GM18498 (cell line): Measurements from ENCODE around the gene PARP2.
"Not testable (repeated sequence)": the region's sequence is repeated elsewhere in the genome, so short reads cannot be mapped to it uniquely, and the experiment has no call there.

Experiments
- ATAC-seq: cut with Tn5 transposase; IDR thresholded peaks from one replicate; pipeline ENCODE4 v1.9.1; 2021; ENCODE audit warnings: mild to moderate bottlenecking, moderate library complexity; ENCODE audit not compliant: unreplicated experiment

PARP2 gene

GRCh38 chr14:20345366-20345765, 1.9 kb downstream of the PARP2 start:
- ATAC-seq = no peak

- no peak for ATAC-seq
Observed at GRCh38 chr14:20346713-20347112, 3.3 kb downstream of the PARP2 start.

- no peak for ATAC-seq
Observed at GRCh38 chr14:20347747-20348146, 4.3 kb downstream of the PARP2 start.

GRCh38 chr14:20350282-20350681, 6.8 kb downstream of the PARP2 start:
- no peak for ATAC-seq

GRCh38 chr14:20350860-20351259, 7.4 kb downstream of the PARP2 start:
- no peak for ATAC-seq

- no peak for ATAC-seq
Observed at GRCh38 chr14:20356422-20356821, 13.0 kb downstream of the PARP2 start.

- not testable (repeated sequence) for ATAC-seq
Observed at GRCh38 chr14:20358474-20358873, 15.0 kb downstream of the PARP2 start.

GRCh38 chr14:20365928-20366327, 22.5 kb downstream of the PARP2 start:
- no peak for ATAC-seq

GRCh38 chr14:20372796-20373195, 29.4 kb downstream of the PARP2 start:
- ATAC-seq = no peak

- no peak for ATAC-seq
Observed at GRCh38 chr14:20375471-20375870, 32.0 kb downstream of the PARP2 start.

GRCh38 chr14:20376071-20376588, 32.7 kb downstream of the PARP2 start:
- no peak for ATAC-seq

- ATAC-seq = no peak
Observed at GRCh38 chr14:20377171-20377570, 33.7 kb downstream of the PARP2 start.

- no peak for ATAC-seq
Observed at GRCh38 chr14:20379743-20380142, 36.3 kb downstream of the PARP2 start.

GRCh38 chr14:20380681-20381080, 37.2 kb downstream of the PARP2 start:
- ATAC-seq = no peak

GRCh38 chr14:20381341-20381740, 37.9 kb downstream of the PARP2 start:
- ATAC-seq = no peak

- no peak for ATAC-seq
Observed at GRCh38 chr14:20382526-20382925, 39.1 kb downstream of the PARP2 start.

GRCh38 chr14:20383032-20383431, 39.6 kb downstream of the PARP2 start:
- no peak for ATAC-seq

GRCh38 chr14:20383636-20384035, 40.2 kb downstream of the PARP2 start:
- no peak for ATAC-seq

- ATAC-seq = no peak
Observed at GRCh38 chr14:20384321-20384720, 40.9 kb downstream of the PARP2 start.

GRCh38 chr14:20384886-20385285, 41.5 kb downstream of the PARP2 start:
- no peak for ATAC-seq

GRCh38 chr14:20386276-20386855, 42.9 kb downstream of the PARP2 start:
- ATAC-seq = no peak

- ATAC-seq = no peak
Observed at GRCh38 chr14:20387576-20387975, 44.1 kb downstream of the PARP2 start.

GRCh38 chr14:20388159-20388558, 44.7 kb downstream of the PARP2 start:
- no peak for ATAC-seq
